Activated CD4-positive, alpha-beta T cell treated with anti-CD3 and anti-CD28 coated beads, Interleukin-2, Interleukin-6, amounts not matched to agents 100 ng/mL and 50 ng/mL, durations not matched to agents 16 hours and 8 hours (primary cell): ENCODE measurements around the gene SNCA.

Source experiments
- DNase-seq: peaks from one replicate; pipeline ENCODE4 v3.0.0-alpha.2; 2020

The SNCA gene

GRCh38 chr4:89752932-89753598, 83.9 kb downstream of the SNCA start:
- DNase-seq: no peak

GRCh38 chr4:89751416-89751815, 85.5 kb downstream of the SNCA start:
- DNase-seq: no peak

GRCh38 chr4:89746377-89746776, 90.6 kb downstream of the SNCA start:
- no peak for DNase-seq

GRCh38 chr4:89745708-89746107, 91.3 kb downstream of the SNCA start:
- no peak for DNase-seq

GRCh38 chr4:89744914-89745313, 92.0 kb downstream of the SNCA start:
- DNase-seq: no peak

GRCh38 chr4:89741768-89742167, 95.2 kb downstream of the SNCA start:
- no peak for DNase-seq

GRCh38 chr4:89739311-89739988, 97.5 kb downstream of the SNCA start:
- no peak for DNase-seq

- no peak for DNase-seq
Observed at GRCh38 chr4:89737888-89738287, 99.1 kb downstream of the SNCA start.

GRCh38 chr4:89733946-89734345, 103.0 kb downstream of the SNCA start:
- DNase-seq: no peak

- DNase-seq: no peak
Observed at GRCh38 chr4:89727238-89727637, 109.7 kb downstream of the SNCA start.

GRCh38 chr4:89725268-89725667, 111.7 kb downstream of the SNCA start:
- no peak for DNase-seq

- DNase-seq: no peak
Observed at GRCh38 chr4:89724716-89725115, 112.2 kb downstream of the SNCA start.

- no peak for DNase-seq
Observed at GRCh38 chr4:89723096-89723495, 113.9 kb downstream of the SNCA start.

GRCh38 chr4:89722517-89722916, 114.4 kb downstream of the SNCA start:
- DNase-seq: no peak

GRCh38 chr4:89720981-89721380, 116.0 kb downstream of the SNCA start:
- DNase-seq: no peak

GRCh38 chr4:89719536-89720090, 117.3 kb downstream of the SNCA start:
- DNase-seq: no peak

- DNase-seq: no peak
Observed at GRCh38 chr4:89716893-89717292, 120.1 kb downstream of the SNCA start.

- no peak for DNase-seq
Observed at GRCh38 chr4:89715631-89716030, 121.3 kb downstream of the SNCA start.

GRCh38 chr4:89712827-89713226, 124.1 kb downstream of the SNCA start:
- no peak for DNase-seq

- no peak for DNase-seq
Observed at GRCh38 chr4:89712141-89712540, 124.8 kb downstream of the SNCA start.

GRCh38 chr4:89708903-89709421, 128.0 kb downstream of the SNCA start:
- DNase-seq: no peak

GRCh38 chr4:89707467-89707866, 129.5 kb downstream of the SNCA start:
- no peak for DNase-seq

- DNase-seq: no peak
Observed at GRCh38 chr4:89704651-89705395, 132.1 kb downstream of the SNCA start.
